ENCODE measurements around the gene DNAH8.
"Not testable (repeated sequence)": the region's sequence is repeated elsewhere in the genome, so short reads cannot be mapped to it uniquely, and the experiment has no call there.

The DNAH8 gene

DNA sequence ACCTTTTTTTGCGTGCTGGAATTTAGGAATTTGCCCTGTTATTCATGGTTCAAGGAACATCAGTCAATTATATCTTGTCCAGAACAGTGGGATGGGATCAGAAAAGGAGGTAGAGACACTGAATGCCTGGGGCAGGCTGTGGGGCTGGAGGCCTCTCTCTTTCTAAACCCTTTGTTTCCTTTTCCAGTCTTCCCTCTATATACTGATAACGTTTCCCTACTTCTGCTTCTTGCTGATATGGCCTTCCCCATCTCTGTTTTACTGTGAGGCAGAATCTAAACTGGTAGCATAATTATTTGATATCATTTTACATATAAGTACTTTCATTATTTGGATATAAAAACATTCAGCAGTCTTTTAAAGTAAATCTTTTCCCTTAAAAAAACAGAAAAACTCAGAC is 67.5 kb downstream of the DNAH8 start:
- H3K27ac Mint-ChIP-seq, result no peak overlapping the region
- DNase-seq (no peak), ATAC-seq (replicated peaks) (no peak)
- no peak overlapping the region for H3K4me3 Mint-ChIP-seq
- H3K4me1 Mint-ChIP-seq (ENCODE audit: low read depth in 2 of 2), result no peaks in the 10 kb centered on the region
- H3K36me3 Mint-ChIP-seq (ENCODE audit: insufficient read depth), result no peaks in the 10 kb centered on the region
- H3K9me3 Mint-ChIP-seq, result no peaks in the 10 kb centered on the region
- peaks cover 0 to 29% of the 10 kb centered on the region in 2 donors for H3K27me3 Mint-ChIP-seq

GRCh38 chr6:38783443-38784228 is 68.5 kb downstream of the DNAH8 start:
- no peak overlapping the region for H3K4me3 Mint-ChIP-seq
- peaks cover 6 to 29% of the 10 kb centered on the region in 2 donors for H3K27me3 Mint-ChIP-seq
- ATAC-seq (replicated peaks), result no peak
- no peaks in the 10 kb centered on the region for H3K4me1 Mint-ChIP-seq (ENCODE audit: low read depth in 2 of 2)
- DNase-seq, result no peak
- no peak overlapping the region for H3K27ac Mint-ChIP-seq
- H3K9me3 Mint-ChIP-seq, result no peaks in the 10 kb centered on the region
- H3K36me3 Mint-ChIP-seq (ENCODE audit: insufficient read depth), result no peaks in the 10 kb centered on the region

DNA sequence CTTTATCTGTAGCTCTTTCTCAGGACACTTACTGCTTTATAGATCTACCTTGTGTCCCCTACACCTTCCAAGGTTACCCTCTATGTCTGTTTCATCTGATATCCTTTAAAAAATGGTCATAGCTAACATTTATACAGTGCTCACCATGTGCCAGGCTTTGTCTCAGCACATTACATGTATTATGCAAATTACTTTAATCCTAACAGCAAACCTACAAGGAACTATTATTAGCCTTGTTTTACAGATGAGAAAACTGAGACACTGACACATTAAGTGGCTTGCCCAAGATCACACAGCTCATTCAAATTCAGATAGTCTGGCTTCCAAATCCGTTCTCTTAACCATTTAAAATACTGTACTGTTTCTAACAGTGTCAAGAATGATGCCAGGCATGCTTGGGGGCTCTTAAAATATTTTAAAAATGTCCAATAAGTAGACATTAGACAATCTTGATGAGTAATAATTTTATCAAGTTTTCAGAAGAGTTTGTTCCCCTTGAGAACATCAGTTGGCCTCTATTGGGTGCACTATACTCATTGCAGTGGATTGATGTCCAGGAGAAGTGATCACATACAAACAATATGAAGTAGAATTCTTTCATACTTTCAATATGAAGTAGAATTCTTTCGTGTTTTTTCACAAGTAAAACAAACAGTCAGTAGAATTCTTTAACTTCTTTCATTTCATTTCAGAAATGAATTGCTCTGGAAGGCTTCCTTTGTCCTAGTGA is 69.6 kb downstream of the DNAH8 start:
- Mint-ChIP-seq H3K27me3 (peaks cover 13 to 29% of the 10 kb centered on the region in 2 donors), H3K36me3 (ENCODE audit: insufficient read depth) (no peaks in the 10 kb centered on the region), H3K9me3 (no peaks in the 10 kb centered on the region), H3K4me3 (no peak overlapping the region), H3K27ac (no peak overlapping the region), H3K4me1 (ENCODE audit: low read depth in 2 of 2) (no peaks in the 10 kb centered on the region)
- DNase-seq (no peak), ATAC-seq (replicated peaks) (no peak)

DNA sequence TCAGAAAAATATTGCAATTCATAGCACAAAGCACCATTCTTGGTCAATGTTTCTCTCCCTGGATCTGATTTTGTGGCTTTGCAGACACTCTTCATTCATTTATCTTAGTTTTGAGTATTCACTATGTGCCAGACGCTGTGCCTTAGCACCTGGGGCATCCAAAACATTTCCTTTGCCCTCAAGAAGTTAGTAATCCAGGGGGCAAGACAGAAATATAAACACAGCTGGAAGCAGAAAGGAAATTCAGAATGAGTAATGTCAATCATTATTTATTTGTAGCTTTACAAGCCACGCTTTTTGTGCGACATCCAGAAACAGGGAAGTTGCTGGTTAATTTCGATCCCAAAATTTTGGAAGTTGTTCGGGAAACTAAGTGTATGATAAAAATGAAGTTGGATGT is 71.4 kb downstream of the DNAH8 start:
- no peak for DNase-seq
- peaks cover 13 to 23% of the 10 kb centered on the region in 2 donors for H3K27me3 Mint-ChIP-seq
- H3K36me3 Mint-ChIP-seq (ENCODE audit: insufficient read depth), result peaks cover 2% of the 10 kb centered on the region
- H3K4me3 Mint-ChIP-seq, result no peak overlapping the region
- no peak overlapping the region for H3K27ac Mint-ChIP-seq
- H3K4me1 Mint-ChIP-seq (ENCODE audit: low read depth in 2 of 2), result no peaks in the 10 kb centered on the region
- ATAC-seq (replicated peaks), result no peak
- H3K9me3 Mint-ChIP-seq, result no peaks in the 10 kb centered on the region

DNA sequence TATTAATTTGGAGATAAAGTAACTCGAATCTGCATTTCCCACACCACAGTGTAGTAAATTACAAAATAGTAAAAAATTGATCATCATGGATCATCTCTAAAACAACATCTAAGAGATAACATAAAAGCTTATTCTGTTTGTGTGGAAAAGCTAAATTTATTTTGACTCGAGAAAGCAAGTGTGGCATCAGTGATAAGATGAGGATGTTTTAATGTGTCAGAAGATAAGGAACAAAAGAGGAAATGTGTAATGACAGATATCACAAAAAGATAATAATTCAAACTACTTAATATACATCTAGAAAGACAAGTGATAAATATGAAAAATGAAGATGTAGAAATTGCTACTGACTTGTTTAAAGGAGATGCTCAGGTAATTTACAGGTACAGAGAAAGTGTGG is 74.1 kb downstream of the DNAH8 start:
- Mint-ChIP-seq H3K27ac (no peak overlapping the region), H3K27me3 (peaks cover 24% of the 10 kb centered on the region in 2 donors), H3K9me3 (no peaks in the 10 kb centered on the region), H3K4me3 (no peak overlapping the region), H3K4me1 (ENCODE audit: low read depth in 2 of 2) (no peaks in the 10 kb centered on the region), H3K36me3 (ENCODE audit: insufficient read depth) (peaks cover 2% of the 10 kb centered on the region)
- DNase-seq (no peak), ATAC-seq (replicated peaks) (no peak)

DNA sequence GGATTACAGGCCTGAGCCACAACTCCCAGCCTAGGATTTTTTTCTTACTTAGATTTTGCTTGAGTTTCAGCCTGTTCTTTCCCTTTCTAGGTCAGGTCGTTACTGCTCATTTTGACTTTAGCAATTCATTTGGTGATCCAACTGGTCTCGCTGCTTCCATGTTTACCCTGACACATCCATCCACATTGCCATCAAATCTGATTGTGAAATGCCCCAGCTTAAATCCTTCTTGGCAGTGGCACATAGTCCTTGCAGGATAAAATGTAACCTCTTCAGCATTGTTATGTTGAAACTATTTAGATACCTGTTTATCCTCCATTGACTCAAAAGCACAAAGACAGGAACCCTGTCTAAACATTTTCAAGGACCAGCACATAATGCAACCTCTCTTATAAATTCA is 77.2 kb downstream of the DNAH8 start:
- ATAC-seq (replicated peaks) (no peak), DNase-seq (no peak)
- peaks cover 2% of the 10 kb centered on the region for H3K36me3 Mint-ChIP-seq (ENCODE audit: insufficient read depth)
- H3K4me1 Mint-ChIP-seq (ENCODE audit: low read depth in 2 of 2), result no peaks in the 10 kb centered on the region
- H3K27ac Mint-ChIP-seq, result no peak overlapping the region
- no peak overlapping the region for H3K4me3 Mint-ChIP-seq
- H3K27me3 Mint-ChIP-seq, result peaks cover 30 to 40% of the 10 kb centered on the region in 2 donors
- H3K9me3 Mint-ChIP-seq, result no peaks in the 10 kb centered on the region

DNA sequence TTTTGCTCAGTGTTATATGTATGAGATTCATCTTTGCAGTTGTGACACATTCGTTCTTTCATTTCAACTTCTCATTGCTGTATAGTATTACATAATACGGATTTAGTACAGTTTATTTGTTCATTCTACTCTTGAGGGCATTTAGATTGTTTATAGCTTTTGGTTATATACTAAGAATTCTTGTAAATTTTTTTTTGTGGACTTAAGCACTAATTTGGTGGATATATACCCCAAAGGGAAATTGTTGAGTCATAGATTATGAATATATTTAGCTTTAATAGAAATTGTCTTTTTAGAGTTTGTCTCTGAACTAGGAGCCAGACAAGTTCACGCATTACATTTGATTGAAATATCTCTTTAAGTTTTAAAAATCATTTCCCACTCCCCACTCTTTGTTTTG is 79.6 kb downstream of the DNAH8 start:
- Mint-ChIP-seq H3K9me3 (no peaks in the 10 kb centered on the region), H3K4me3 (no peak overlapping the region), H3K27ac (no peak overlapping the region), H3K4me1 (ENCODE audit: low read depth in 2 of 2) (no peaks in the 10 kb centered on the region), H3K27me3 (peaks cover 46 to 53% of the 10 kb centered on the region in 2 donors), H3K36me3 (ENCODE audit: insufficient read depth) (peaks cover 2% of the 10 kb centered on the region)
- DNase-seq, result no peak
- no peak for ATAC-seq (replicated peaks)

GRCh38 chr6:38796006-38796405 is 80.9 kb downstream of the DNAH8 start:
- no peak overlapping the region for H3K4me3 Mint-ChIP-seq
- no peaks in the 10 kb centered on the region for H3K4me1 Mint-ChIP-seq (ENCODE audit: low read depth in 2 of 2)
- ATAC-seq (replicated peaks), result no peak
- H3K36me3 Mint-ChIP-seq (ENCODE audit: insufficient read depth), result no peaks in the 10 kb centered on the region
- no peaks in the 10 kb centered on the region for H3K9me3 Mint-ChIP-seq
- no peak for DNase-seq
- no peak overlapping the region for H3K27ac Mint-ChIP-seq
- H3K27me3 Mint-ChIP-seq, result peaks cover 57 to 64% of the 10 kb centered on the region in 2 donors

- not testable (repeated sequence) for H3K9me3 Mint-ChIP-seq; H3K36me3 Mint-ChIP-seq (ENCODE audit: insufficient read depth); H3K4me3 Mint-ChIP-seq; H3K4me1 Mint-ChIP-seq (ENCODE audit: low read depth in 2 of 2); DNase-seq; H3K27ac Mint-ChIP-seq; ATAC-seq (replicated peaks)
- peaks cover 61 to 68% of the 10 kb centered on the region in 2 donors for H3K27me3 Mint-ChIP-seq
Observed at GRCh38 chr6:38796437-38796836, 81.3 kb downstream of the DNAH8 start.

GRCh38 chr6:38796850-38797249 is 81.7 kb downstream of the DNAH8 start:
- Mint-ChIP-seq H3K4me1 (ENCODE audit: low read depth in 2 of 2) (no peaks in the 10 kb centered on the region), H3K27ac (no peak overlapping the region), H3K27me3 (peaks cover 61 to 70% of the 10 kb centered on the region in 2 donors), H3K4me3 (no peak overlapping the region), H3K9me3 (no peaks in the 10 kb centered on the region), H3K36me3 (ENCODE audit: insufficient read depth) (no peaks in the 10 kb centered on the region)
- DNase-seq, result no peak
- ATAC-seq (replicated peaks), result no peak

DNA sequence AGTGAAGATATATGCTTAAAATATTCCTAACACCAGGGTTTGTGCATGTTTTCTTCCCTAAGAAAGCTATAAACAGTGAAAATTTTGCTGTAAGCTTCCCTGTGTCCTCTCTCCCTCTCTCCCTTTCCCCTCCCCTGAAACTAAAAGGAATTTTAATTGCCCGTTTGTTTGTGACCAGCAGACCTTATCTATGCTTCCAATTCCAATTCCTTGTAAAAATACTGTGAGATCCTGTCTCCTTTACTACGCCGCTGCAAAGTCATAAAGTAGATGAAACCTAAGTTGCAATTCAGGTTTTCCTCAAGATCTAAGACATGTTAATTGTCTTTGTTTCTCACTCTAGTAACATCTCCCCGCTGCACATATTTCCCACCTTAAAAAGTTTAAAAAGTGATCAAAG is 82.3 kb downstream of the DNAH8 start:
- Mint-ChIP-seq H3K4me3 (no peak overlapping the region), H3K27ac (no peak overlapping the region), H3K4me1 (ENCODE audit: low read depth in 2 of 2) (no peaks in the 10 kb centered on the region), H3K27me3 (peaks cover 56 to 66% of the 10 kb centered on the region in 2 donors), H3K9me3 (no peaks in the 10 kb centered on the region), H3K36me3 (ENCODE audit: insufficient read depth) (no peaks in the 10 kb centered on the region)
- DNase-seq, result no peak
- ATAC-seq (replicated peaks), result no peak

DNA sequence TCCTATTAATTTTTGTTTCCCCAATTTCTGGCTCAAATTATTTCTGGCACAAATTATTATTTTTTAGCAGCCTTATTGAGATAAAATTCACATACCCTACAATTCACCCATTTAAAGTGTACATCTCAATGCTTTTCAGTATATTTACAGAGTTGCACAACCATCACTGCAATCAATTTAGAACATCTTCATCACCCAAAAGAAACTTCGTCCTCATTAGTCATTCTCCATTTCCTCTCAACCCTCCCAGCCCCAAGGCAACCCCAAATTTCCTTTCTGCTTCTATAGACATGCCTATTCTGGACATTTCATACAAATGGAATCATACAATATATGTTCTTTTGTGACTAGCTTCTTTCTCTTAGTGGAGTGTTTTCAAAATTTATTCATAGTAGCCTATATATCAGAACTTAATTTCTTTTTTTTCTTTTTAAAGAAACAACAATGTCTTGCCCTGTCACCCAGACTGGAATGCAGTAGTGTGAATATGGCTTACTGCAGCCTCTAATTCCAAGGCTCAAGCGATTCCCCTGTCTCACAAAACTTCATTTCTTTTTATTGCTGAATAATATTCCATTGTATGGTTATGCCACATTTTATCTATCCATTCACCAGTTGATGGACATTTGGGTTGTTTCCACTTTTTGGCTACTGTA is 84.5 kb downstream of the DNAH8 start:
- Mint-ChIP-seq H3K4me3 (no peak overlapping the region), H3K9me3 (no peaks in the 10 kb centered on the region), H3K4me1 (ENCODE audit: low read depth in 2 of 2) (no peaks in the 10 kb centered on the region), H3K27ac (no peak overlapping the region), H3K36me3 (ENCODE audit: insufficient read depth) (no peaks in the 10 kb centered on the region), H3K27me3 (peaks cover 63 to 68% of the 10 kb centered on the region in 2 donors)
- ATAC-seq (replicated peaks) (no peak), DNase-seq (no peak)

- Mint-ChIP-seq H3K4me1 (ENCODE audit: low read depth in 2 of 2) (no peaks in the 10 kb centered on the region), H3K27ac (no peak overlapping the region), H3K9me3 (no peaks in the 10 kb centered on the region), H3K27me3 (peaks cover 71 to 77% of the 10 kb centered on the region in 2 donors), H3K4me3 (no peak overlapping the region), H3K36me3 (ENCODE audit: insufficient read depth) (no peaks in the 10 kb centered on the region)
- ATAC-seq (replicated peaks) (no peak), DNase-seq (no peak)
Observed at GRCh38 chr6:38801305-38801704, 86.2 kb downstream of the DNAH8 start.

DNA sequence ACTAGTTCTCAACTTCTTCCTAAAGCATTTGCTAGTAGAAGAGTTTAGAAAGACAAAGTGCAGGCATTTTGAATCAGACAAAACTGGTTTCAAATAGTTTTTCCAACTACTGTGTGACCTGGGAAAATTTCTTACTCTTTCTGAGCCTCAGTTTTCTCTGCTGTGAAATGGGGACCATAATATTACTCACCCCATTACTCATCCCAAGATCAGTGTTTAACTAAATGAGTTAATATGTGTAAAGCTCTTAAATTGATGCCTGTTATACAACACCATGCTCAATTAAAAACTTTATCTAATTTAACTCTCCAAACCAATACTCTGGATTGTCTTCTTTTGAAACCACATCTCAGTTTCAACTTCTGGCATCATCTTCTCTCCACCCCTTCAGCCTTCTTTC is 87.4 kb downstream of the DNAH8 start:
- Mint-ChIP-seq H3K36me3 (ENCODE audit: insufficient read depth) (no peaks in the 10 kb centered on the region), H3K9me3 (no peaks in the 10 kb centered on the region), H3K27ac (no peak overlapping the region), H3K4me3 (no peak overlapping the region), H3K4me1 (ENCODE audit: low read depth in 2 of 2) (no peaks in the 10 kb centered on the region), H3K27me3 (peaks cover 60 to 75% of the 10 kb centered on the region in 2 donors)
- DNase-seq (no peak), ATAC-seq (replicated peaks) (no peak)

Data from effector memory CD8-positive, alpha-beta T cell (primary cell).